Stimulated activated CD8-positive, alpha-beta memory T cell treated with anti-CD3 and anti-CD28 coated beads, Interleukin-4, amount 100 ng/mL, for 4 hours (primary cell): ENCODE measurements around the gene CRELD2.
A peak's percentile ranks its signal among the peaks of the same experiment; 100 is the strongest.

Source experiments
- DNase-seq, 2 donors: peaks; one replicate each; pipeline ENCODE4 v3.0.0-alpha.2; 2020; ENCODE audit warnings: low read depth in 2 of 2, low spot score in 1 of 2

CRELD2 gene

DNA sequence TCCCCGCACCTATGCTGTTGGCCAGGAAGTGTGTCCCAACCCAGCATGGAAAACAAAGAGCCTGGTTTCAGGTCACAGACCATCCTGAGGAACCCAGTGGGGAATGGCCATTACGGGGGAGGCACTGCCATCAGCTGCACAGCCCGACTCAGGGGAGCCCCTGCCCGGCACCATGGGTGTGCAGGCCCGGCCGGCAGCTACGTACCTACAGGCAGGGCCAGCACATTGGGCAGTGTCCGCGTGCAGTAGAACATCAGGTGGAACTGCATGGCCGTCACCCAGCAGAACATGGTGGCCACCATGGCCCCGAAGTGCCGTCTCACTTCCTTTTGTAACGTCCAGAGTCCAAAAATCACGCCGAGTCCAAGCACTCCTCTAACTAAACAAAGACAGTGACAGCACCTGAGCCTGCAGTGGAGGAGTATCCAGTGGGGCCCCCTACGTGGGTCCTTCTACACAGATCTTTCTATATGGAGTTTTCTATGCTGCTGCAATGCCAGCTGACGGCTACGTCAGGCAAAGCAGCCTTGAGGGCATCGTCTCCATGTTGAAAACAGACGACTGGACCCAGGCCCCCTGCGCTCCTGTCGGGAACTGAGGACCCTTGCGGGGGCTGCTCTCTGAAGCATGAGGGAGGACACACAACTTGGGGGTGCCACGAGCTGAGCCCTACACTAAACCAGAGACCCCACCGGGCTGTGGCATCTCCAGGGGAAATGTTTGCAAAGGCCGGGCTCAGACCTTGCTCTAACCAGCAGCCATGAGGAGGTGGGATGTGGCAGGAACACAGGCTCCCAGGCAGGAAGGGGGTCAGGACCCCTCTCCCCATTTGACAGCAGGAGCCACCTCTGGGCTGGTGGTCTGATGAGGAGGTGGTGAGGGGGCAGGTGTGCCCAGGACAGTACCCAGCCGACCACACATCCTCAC is 7.9 kb upstream of the CRELD2 start:
- no peak for DNase-seq

DNA sequence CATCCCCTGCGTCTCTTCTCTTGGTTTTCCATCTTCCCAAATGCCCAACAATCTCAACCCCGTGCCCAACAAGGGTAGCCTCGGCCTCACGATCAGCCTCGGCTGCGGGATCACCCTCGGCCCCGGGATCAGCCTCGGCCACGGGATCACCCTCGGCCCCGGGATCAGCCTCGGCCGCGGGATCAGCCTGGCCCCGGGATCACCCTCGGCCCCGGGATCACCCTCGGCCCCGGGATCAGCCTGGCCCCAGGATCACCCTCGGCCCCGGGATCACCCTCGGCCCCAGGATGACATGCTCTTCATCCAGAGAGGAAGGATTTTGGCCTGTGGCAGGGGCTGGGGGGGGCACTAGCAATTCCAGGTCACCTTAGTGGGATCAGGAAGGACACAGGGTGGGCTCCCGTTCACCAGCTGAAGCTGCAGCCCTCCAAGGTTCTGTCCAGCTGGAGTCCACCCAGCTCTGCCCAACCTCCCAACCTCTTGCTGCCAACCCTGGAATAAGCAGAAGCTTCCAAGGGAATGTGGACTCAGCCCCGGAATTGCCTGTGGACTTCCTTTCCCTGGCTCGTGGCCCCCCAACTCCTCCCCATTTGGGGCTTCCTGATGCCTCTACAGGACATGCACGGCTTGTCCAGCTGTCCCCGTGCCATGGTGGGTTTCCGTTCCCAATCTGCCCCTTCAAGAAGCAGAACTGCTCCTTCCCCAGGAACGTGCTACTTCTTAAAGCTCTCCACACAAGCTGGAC is 6.4 kb upstream of the CRELD2 start:
- DNase-seq, result no peak

DNA sequence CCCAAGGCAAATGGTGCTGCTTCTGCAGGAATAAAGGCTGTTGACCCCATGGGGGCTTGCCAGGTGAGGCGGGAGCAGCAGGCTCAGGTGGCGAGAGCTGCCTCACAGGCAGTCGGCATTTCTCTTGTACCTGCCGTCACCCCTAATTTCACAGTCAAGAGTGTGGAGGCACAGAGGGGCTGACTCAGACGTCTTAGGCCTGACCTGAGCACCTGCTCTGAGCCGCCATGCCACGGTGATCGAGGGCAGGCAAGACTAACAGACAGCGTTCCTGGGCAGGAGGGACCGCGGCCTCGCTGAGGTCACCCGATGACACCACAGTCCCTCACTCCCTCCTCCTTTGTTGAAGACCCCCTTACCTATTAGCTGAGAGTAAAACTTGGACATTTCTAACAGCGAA is 5.4 kb upstream of the CRELD2 start:
- DNase-seq, result no peak

DNA sequence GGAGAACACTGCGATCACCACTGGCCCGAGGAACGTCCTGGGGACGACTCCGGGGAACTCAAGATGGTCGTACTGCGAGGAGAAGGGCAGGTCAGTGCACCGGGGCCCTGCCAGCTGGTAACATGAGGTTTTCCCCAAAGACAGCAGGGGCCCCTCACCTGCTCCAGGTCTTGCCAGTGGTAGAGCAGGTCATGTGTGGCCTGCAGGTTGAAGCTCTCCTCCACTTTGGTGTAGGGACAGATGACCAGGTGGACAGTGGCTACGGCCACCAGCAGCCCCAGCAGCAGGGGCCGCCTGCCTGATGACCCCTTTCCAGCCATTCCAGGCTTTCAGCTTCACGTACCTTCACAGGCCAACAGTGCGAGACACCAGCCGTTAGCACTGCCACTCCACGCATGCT is 5.0 kb upstream of the CRELD2 start:
- no peak for DNase-seq

DNA sequence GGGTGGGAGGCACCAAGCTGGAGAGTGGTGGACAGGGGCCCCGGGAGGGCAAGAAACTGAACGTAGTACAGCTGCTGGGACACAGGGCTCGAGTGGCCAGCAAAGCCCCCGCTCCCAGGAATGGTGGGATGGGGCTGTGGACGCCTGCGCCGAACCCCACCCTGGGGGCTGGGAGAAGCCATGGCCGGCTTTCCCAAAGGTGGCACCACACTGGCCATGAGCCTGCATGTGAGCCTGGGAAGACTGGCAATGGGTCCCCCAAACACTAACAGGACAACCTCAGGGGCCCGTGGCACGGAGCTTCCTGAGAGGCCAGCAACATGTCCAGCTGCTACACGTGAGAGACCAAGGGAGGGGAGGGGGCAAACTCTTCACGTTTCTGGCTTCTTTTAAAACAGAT is 4.2 kb upstream of the CRELD2 start:
- no peak for DNase-seq

DNA sequence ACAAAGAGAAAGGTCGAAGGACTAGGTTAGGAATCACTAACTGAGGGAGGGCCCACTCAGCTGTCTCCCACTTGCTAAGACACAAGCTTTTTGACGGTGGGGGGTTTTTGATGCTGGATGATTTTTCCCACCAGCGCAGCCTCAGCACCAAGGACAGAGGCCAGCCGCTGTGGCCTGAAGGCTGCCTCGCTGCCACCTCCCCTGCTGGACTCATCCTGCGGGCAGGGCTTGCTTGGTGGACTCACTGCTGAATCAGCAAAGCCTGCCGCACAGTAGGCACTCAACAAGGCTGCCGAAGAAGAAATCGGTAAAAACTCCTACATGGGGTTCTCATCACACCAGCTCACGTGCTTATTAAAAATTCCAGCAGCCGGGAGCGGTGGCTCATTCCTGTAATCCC is 2.8 kb upstream of the CRELD2 start:
- DNase-seq, result no peak

DNA sequence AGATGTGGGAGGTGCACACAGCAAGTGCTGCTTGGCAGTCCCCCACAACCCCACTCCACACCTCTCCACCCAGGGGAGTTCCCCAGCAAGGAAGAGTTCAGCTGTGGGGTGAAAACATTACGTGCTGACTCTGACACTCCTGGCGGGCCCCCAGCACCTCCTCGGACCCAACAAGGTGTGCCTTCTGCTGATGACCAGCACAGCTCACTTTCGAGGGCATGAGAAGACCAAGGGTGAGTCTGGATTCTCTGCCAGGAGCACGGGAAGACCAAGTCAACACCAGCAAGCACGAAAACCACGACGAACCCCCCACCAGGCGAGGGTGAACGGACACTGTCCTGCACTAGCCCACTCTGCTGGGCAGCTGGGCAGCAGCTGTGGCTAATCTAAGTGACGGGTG is 1.6 kb upstream of the CRELD2 start:
- DNase-seq, result no peak

DNA sequence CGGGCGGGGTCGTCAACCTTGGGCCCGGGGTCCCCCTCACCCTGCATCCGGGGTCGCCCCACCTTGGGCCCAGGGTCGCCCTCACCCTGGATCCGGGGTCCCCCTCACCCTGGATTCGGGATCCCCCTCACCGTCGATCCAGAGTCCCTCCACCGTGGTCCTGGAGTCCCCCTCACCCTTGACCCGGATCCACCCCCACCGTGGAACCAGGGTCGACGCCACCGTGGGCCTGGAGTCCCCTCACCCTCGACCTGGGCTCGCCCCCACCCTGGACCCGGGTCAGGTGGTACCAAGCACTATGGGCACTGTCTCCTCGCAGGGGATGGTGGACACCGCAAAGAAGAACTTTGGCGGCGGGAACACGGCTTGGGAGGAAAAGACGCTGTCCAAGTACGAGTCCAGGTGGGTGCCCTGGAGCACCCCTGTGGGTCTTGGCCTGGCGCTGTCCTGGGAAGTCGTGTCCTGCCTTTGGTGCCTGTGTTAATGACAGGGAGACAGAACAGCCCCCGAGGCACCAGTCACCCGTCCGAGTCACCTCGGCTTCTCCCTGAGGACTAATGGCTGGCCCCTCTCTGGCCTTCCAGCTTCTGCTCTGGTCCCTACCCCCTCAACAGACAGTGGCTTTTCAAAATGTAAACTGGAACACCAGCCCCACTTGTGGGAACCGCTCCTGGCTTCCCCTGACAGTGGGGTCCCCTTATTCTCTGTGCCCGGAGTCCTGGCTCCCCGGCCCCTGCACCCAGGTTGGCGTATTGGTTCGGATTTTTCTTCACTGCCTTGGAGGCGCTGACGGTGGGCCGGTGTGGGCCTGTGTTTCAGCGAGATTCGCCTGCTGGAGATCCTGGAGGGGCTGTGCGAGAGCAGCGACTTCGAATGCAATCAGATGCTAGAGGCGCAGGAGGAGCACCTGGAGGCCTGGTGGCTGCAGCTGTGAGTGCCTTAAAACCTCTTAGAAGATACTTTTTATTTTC is 762 bp downstream of the CRELD2 start:
- no peak for DNase-seq

DNA sequence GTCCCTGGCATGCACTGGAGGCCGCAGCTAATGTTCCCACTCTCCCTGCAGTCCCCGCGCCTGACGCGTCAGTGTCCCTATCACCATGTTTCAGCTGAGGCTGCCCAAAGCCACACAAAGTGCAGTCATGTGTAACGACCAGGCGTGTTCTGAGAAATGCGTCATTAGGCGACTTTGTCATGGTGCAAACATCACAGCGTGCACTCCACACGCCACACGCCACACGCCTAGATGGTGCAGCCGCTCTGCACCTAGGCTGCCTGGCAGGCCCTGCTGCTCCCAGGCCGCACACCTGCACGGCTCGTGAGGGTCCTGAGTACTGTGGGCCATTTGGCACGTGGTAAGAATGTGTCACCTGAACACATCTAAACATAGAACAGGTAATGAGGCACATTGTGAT is 2.4 kb downstream of the CRELD2 start:
- DNase-seq, result no peak

DNA sequence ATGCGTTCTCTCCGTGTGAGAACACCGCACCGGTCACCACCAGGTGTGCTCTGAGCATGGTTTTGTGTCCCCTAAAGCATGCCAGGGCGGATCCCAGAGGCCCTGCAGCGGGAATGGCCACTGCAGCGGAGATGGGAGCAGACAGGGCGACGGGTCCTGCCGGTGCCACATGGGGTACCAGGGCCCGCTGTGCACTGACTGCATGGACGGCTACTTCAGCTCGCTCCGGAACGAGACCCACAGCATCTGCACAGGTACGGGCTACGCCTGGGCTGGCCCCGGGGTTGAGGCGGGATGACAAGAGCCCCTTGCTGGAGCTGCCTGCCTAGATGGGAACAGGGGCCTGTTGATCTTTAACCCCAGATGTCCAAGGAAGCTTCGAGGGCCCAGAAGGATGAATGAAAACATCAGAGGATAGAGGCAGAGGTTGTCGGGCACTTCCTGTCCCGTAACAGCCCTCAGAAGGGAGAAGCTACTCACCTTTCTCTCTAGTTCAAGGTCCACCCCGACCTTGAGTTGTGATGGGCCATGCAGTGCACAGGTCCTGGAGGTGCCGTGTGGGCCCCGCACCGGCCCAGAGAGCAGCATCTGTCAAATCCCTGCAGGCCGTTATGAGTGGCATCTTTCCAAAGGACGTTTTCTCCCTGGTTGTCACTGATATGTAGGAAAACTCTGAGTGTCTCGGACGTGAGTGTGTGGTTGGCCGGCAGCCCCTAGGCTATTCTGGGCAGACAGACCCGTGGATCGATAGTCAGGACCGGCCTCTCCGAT is 3.3 kb downstream of the CRELD2 start:
- DNase-seq, result no peak

DNA sequence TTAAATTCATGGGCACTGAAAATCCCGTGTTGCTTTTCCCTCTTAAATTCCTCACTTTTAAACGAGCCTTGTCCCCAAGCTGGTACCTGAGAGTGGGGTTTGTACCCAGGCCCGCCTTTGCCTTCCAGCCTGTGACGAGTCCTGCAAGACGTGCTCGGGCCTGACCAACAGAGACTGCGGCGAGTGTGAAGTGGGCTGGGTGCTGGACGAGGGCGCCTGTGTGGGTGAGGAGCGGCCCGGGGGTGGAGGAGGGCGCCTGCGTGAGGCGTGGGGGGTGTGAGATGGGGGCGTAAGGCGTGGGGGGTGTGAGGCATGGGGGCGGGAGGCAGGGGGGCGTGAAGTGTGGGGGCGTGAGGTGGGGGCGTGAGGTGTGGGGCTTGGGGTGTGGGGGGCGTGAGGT is 4.0 kb downstream of the CRELD2 start:
- no peak for DNase-seq

DNA sequence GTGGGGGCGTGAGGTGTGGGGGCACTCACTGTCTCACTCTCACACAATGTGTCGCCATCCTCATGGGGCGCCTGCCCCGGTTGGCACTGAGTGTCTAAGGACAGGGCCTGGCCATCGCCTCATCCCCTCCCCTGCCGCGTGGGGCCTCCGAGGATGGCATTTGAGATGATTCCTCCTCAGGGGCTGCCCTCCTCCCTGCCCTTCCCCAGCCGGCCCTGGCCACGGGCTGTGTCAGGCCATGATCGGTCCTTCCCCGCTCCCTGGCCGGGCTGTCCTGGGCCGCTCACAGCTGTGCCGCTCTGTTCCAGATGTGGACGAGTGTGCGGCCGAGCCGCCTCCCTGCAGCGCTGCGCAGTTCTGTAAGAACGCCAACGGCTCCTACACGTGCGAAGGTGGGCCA is 4.5 kb downstream of the CRELD2 start:
- DNase-seq, result no peak

DNA sequence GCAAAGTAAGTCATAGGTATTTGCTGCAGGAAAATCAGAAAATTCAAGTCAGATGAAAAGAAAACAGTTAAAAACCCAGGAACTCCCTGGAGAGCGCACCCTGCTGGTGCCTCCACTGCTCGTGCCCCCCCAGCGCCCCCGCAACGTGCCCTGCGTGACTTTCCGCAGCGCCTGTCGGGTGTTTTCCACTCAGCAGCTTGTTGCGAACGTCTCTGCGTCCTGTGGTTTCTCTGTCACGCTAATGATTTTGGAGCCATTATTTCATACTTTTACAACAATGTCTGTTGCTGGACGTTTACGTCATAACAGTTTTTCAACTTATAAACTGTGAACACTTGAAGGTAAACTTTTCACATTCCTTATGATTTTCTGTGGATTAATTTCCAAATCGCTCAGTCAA is 5.0 kb downstream of the CRELD2 start:
- no peak for DNase-seq

DNA sequence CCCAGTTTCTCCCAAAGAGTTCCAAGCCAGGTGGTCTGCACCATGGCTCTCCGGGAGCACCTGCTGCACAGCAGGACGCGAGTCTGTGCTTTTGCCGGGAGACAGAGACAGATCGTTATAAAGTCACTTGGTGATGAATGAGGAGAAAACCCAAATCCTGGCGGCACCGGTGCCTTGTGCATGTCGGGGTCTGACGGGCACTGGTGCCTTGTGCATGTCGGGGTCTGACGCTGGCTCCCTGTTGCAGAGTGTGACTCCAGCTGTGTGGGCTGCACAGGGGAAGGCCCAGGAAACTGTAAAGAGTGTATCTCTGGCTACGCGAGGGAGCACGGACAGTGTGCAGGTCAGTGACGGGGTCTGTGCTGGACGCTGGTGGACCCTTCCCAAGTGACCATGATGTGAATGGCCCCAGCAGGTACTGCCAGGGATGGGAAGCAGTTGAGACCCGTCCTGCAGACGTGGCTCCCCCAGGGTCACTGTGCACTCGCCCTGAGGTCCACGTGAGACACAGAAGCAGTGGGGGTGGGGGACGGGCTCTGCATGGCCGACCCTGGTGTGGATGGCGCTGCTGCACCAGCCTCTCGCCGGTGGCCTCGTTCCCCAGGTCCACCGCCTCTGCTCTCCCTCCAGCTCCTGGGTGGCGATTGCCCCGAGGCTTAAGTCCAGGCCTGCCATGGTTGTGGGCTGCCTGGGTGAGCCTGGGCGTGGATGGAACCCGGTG is 5.8 kb downstream of the CRELD2 start:
- no peak for DNase-seq

DNA sequence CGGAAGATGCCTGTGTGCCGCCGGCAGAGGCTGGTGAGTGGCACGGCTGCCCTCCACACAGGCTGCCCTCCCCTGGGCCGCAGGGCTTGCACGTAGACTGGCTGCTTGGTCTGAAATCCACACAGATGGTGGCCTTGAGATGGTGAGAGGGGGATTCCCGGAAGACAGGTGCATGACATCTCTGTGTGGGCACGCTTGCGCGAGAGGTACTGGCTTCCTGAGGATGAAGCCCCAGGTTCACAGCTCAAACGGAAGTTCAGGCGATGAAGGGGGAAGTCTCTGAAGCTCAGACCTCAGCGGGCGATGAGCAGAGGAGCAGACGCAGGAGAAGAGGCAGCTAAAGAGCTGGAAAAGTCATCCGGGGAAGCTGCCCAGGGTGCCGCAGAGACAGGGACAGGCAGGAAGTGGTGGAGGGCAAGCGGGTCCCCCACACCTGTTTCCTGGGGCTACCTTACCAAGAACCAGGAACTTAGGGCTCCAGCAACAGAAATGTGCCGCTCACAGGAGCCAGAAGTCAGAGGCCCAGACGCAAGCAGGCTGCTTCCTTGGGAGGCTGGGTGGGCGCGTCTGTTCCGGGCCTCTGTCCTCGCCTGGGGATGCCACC is 7.2 kb downstream of the CRELD2 start:
- DNase-seq, result peak; percentile 52 to 63

DNA sequence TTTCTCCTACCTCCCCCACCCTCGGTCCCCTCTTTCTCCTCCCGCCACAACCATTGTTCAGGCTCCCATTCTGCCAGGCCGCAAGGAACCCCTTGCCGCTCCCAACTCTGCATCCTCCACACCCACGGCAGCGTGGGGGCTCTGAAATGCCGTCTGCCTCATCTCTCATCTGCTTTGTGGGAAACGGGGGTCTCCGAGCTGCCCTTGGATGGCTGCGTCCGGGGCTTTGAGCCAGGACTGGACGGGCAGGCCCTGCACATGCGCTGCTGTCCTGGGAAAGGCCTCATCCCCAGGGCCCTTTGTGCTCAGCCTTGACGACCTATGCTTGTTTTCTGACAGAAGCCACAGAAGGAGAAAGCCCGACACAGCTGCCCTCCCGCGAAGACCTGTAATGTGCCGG is 8.5 kb downstream of the CRELD2 start:
- DNase-seq, result no peak

DNA sequence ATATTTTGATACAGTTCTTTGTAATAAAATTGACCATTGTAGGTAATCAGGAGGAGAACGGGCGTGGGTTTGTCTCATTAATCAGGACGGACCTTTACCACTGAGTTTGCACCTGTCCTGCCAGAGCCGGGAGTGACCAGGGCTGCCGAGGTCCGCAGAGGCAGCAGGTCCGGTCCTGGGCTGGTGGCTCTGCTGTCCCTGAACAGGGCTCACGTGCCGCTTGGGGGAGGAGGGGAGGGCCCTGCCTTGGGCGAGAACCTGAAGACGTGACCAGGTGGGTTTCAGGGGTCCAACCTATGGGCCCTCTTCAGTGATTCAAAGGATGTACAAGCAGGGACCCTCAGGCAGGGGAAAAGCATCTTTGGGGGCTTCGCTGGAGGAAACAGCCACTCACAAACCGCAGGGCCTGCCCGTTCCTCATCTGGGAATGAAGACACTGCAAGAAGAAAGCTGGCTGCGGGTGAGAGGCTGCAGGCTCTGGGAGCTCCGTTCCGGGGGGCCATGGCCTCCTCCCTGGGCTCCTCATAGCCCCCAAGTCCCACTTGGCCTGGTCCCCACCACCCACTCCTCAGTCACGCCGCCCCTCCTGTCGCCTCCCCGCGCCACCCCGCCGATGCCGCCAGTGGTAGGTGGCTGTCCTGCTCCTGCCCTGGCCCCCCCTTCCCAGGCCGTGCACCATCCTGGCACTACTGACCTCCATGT is 9.2 kb downstream of the CRELD2 start:
- no peak for DNase-seq

DNA sequence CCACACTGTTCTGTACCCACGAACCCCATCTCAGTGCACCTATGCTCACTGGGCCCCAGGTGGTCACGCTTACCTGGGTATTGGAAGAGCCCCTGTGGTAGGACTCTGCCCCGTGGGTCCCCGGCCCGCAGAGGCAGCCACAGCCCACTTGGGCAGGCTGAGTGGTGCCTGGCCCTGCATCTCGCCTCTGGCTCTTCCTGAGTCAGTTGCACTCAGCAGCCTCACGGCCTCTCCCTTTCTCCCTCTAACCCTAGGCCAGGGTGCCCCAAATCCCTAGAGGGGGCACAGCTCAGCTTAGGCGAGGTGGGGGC is 9.7 kb downstream of the CRELD2 start:
- no peak for DNase-seq

DNA sequence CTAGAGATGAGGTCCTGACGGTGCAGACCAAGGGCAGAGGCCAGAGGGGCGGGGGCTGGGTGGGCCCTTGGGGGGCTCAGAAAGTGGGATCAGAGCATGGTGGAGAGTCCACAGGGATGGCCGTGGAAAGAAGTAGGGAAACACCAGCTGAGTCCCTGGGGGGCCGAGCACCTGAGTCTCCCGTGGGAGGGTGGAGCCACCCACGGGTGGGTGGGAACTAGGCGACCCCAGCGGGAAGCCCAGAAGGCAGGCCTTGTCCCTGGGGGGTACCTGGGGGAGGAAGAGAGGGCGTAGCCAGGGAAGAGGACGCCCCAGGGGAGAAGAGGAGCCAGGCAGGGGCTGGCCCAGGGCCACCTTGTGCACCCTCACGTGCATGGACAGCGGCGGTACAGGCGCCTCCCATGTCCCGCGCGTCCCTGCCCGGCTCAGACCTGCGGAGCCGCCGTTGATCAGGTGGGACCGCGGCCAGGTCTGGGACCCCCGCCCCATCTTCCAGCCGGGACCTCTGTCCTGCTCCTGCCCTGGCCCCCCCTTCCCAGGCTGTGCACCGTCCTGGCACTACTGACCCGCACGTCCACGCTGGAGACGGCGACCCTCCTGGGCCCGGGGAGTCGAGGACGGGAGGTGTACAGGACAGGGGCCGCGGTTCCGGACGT is 10.2 kb downstream of the CRELD2 start:
- no peak for DNase-seq
